ENCODE measurements around the gene TMED9. TPM values are rescaled to one million over a fixed set of nuclear protein-coding genes. Genes with fewer than 3 reads are reported as not detected.
A peak's percentile ranks its signal among the peaks of the same experiment; 100 is the strongest.

TMED9 gene
- total and polyA plus RNA-seq, 10 of the 15 experiments (the other 5 are each of a cell fraction or from before 2014, with no cell fraction given), result 35.7 to 144 (median 105) TPM

- intact Hi-C loops (cut with micrococcal nuclease; ENCODE audit: unreplicated experiment), result loop anchor here (10.0 kb wide), 1 partner anchor 294 kb away; the partner anchor contains the start of genes PRELID1 and RAB24
- no peaks in the 10 kb centered on the region for H3K9me3 ChIP-seq (replicated peaks; ENCODE audit: control insufficient read depth, insufficient read depth, low read length)
Measured at GRCh38 chr5:177598477-177598876, 6.5 kb downstream of the TMED9 start.

More at GRCh38 chr5:177598477-177598876, 6.5 kb downstream of the TMED9 start:
- Histone ChIP-seq H3K4me3 (no peak overlapping the region), H2AFZ (ENCODE audit: control insufficient read depth, low read depth, low read length) (no peak overlapping the region), H3K36me3 (ENCODE audit: control insufficient read depth in 2 of 2, insufficient read depth in 2 of 2, low read length in 1 of 2) (peaks cover 14 to 29% of the 10 kb centered on the region in 2 experiments; a peak in 3 of 4 replicates), H3K79me2 (ENCODE audit: control insufficient read depth, insufficient read depth, low read length) (peaks cover 20% of the 10 kb centered on the region), H4K20me1 (ENCODE audit: control insufficient read depth, insufficient read depth) (no peaks in the 10 kb centered on the region), H3K27me3 (replicated peaks in 1 of 2; ENCODE audit: control insufficient read depth in 2 of 2, insufficient read depth in 2 of 2, low read length in 1 of 2) (no peaks in the 10 kb centered on the region), H3K4me1 (ENCODE audit: control insufficient read depth, insufficient read depth, low read length) (peaks cover 8% of the 10 kb centered on the region), H3K27ac (ENCODE audit: control insufficient read depth, insufficient read depth) (no peak overlapping the region), H3K9ac (ENCODE audit: control insufficient read depth, insufficient read depth, low read length) (no peak overlapping the region; the same call in 1 of the 2 replicates), H3K4me2 (ENCODE audit: control insufficient read depth, insufficient read depth) (peak overlapping the region; percentile 59)
- no peak for FAIRE-seq
- WGBS (ENCODE audit: insufficient coverage, insufficient replicate concordance, low lambda C conversion rate, missing lambda C conversion rate), result 35% methylated on average over 5 of the region's 5 CpGs
- in situ Hi-C loops (cut with MboI), result no loop called here
- ATAC-seq, result no peak
- SMC1A ChIA-PET (ENCODE audit: uncharacterized antibody, unreplicated experiment), result interaction anchor here (1.2 kb wide), 1 partner anchor 20 kb away, joined by 4 read pairs; no protein-coding TSS in a partner anchor
- CTCF ChIA-PET, result interaction anchor here (0.8 to 1.7 kb wide), 3 partner anchors 9 to 208 kb away, joined by 3 to 5 read pairs (median 5); no protein-coding TSS in a partner anchor
- POLR2A ChIA-PET, result interaction anchor here (0.9 kb wide), 1 partner anchor 143 kb away, joined by 4 read pairs; no protein-coding TSS in a partner anchor
- TF ChIP-seq TCF12 (IDR thresholded peaks at IDR 0.05; ENCODE audit: low read depth, low read length) (no peak), BRCA1 (IDR thresholded peaks at IDR 0.05; ENCODE audit: low read depth, low read length) (no peak), ATF7 (IDR thresholded peaks at IDR 0.05; ENCODE audit: low read depth) (no peak), REST (IDR thresholded peaks at IDR 0.05; ENCODE audit: low read depth, low read length) (no peak), SMARCA5 (IDR thresholded peaks at IDR 0.05) (no peak)
- RAD21 ChIA-PET (ENCODE audit: unreplicated experiment), result no interaction called here
- BruUV-seq (replicated peaks), result no TSS peak
- no peak for DNase-seq (ENCODE audit: low read depth, low spot score)
